ENCODE measurements around the gene KCNN3. TPM values are rescaled to one million over a fixed set of nuclear protein-coding genes. Genes with fewer than 3 reads are reported as not detected.

The KCNN3 gene
- total RNA-seq, 1 experiment from 2014 or later, result 0.40 TPM

- no peak for DNase-seq (ENCODE audit: extremely low read depth, low read depth)
Observed at GRCh38 chr1:154821083-154821482, 49.0 kb downstream of the KCNN3 start.

GRCh38 chr1:154820646-154821045, 49.4 kb downstream of the KCNN3 start:
- no peak for DNase-seq (ENCODE audit: extremely low read depth, low read depth)

GRCh38 chr1:154819628-154820590, 50.2 kb downstream of the KCNN3 start:
- DNase-seq (ENCODE audit: extremely low read depth, low read depth), result peak; percentile 23

- no peak for DNase-seq (ENCODE audit: extremely low read depth, low read depth)
Observed at GRCh38 chr1:154818911-154819310, 51.2 kb downstream of the KCNN3 start.

- DNase-seq (ENCODE audit: extremely low read depth, low read depth), result no peak
Observed at GRCh38 chr1:154816937-154817336, 53.1 kb downstream of the KCNN3 start.

GRCh38 chr1:154816369-154816768, 53.7 kb downstream of the KCNN3 start:
- DNase-seq (ENCODE audit: extremely low read depth, low read depth), result no peak

- DNase-seq (ENCODE audit: extremely low read depth, low read depth), result no peak
Observed at GRCh38 chr1:154813846-154814505, 56.1 kb downstream of the KCNN3 start.

- DNase-seq (ENCODE audit: extremely low read depth, low read depth), result no peak
Observed at GRCh38 chr1:154813300-154813816, 56.7 kb downstream of the KCNN3 start.

- no peak for DNase-seq (ENCODE audit: extremely low read depth, low read depth)
Observed at GRCh38 chr1:154812877-154813276, 57.2 kb downstream of the KCNN3 start.

GRCh38 chr1:154810571-154810970, 59.5 kb downstream of the KCNN3 start:
- no peak for DNase-seq (ENCODE audit: extremely low read depth, low read depth)

GRCh38 chr1:154809436-154810413, 60.4 kb downstream of the KCNN3 start:
- no peak for DNase-seq (ENCODE audit: extremely low read depth, low read depth)

GRCh38 chr1:154808909-154809262, 61.2 kb downstream of the KCNN3 start:
- no peak for DNase-seq (ENCODE audit: extremely low read depth, low read depth)

GRCh38 chr1:154808261-154808908, 61.7 kb downstream of the KCNN3 start:
- DNase-seq (ENCODE audit: extremely low read depth, low read depth), result no peak

- no peak for DNase-seq (ENCODE audit: extremely low read depth, low read depth)
Observed at GRCh38 chr1:154807048-154807591, 63.0 kb downstream of the KCNN3 start.

- DNase-seq (ENCODE audit: extremely low read depth, low read depth), result no peak
Observed at GRCh38 chr1:154806333-154806732, 63.7 kb downstream of the KCNN3 start.

- no peak for DNase-seq (ENCODE audit: extremely low read depth, low read depth)
Observed at GRCh38 chr1:154802982-154803920, 66.8 kb downstream of the KCNN3 start.

GRCh38 chr1:154802336-154802969, 67.6 kb downstream of the KCNN3 start:
- DNase-seq (ENCODE audit: extremely low read depth, low read depth), result no peak

Data from NCI-H460 (cell line).